PFSK-1 (cell line): ENCODE results near the gene ABCA1.

Source experiments
- FOXP2 ChIP-seq: optimal IDR thresholded peaks from 2 replicates; pipeline ENCODE3; 2011; ENCODE audit warnings: borderline replicate concordance, control low read depth, inconsistent platforms; ENCODE audit not compliant: insufficient read depth; ENCODE audit errors: extremely low read length, extremely low read depth
- POLR2AphosphoS5 ChIP-seq: IDR thresholded peaks from 2 replicates; pipeline ENCODE4 v1.6.1; 2012; ENCODE audit warnings: low read depth, mild to moderate bottlenecking, control low read depth, low read length, moderate library complexity
- REST ChIP-seq, 2 experiments: IDR thresholded peaks; 2 replicates each; pipeline versions ENCODE4 v1.6.1 to v1.8.0; 2011 to 2012; ENCODE audit warnings: low read depth in 2 of 2, low read length in 2 of 2, control low read depth in 1 of 2, inconsistent platforms in 1 of 2, mild to moderate bottlenecking in 1 of 2, moderate library complexity in 1 of 2; ENCODE audit not compliant: insufficient read depth in 1 of 2
- SIN3A ChIP-seq: IDR thresholded peaks from 2 replicates; pipeline ENCODE4 v1.6.1; 2012; ENCODE audit warnings: mild to moderate bottlenecking, low read length, moderate library complexity, borderline replicate concordance; ENCODE audit not compliant: insufficient read depth
- TAF1 ChIP-seq: IDR thresholded peaks from 2 replicates; pipeline ENCODE4 v1.6.1; 2012; ENCODE audit warnings: low read length, control low read depth, borderline replicate concordance; ENCODE audit not compliant: insufficient read depth

ABCA1 gene

GRCh38 chr9:104794070-104794469 lies 133.9 kb downstream of the ABCA1 start:
- TF ChIP-seq POLR2AphosphoS5 (no peak), TAF1 (no peak), SIN3A (no peak), FOXP2 (no peak), REST (IDR thresholded peaks at IDR 0.05; ENCODE audit: insufficient read depth in 1 of 2, low read depth in 2 of 2, low read length in 2 of 2) (no peak)

GRCh38 chr9:104788251-104788650 lies 139.7 kb downstream of the ABCA1 start:
- TF ChIP-seq SIN3A (no peak), TAF1 (no peak), POLR2AphosphoS5 (no peak), FOXP2 (no peak), REST (IDR thresholded peaks at IDR 0.05; ENCODE audit: insufficient read depth in 1 of 2, low read depth in 2 of 2, low read length in 2 of 2) (no peak)

- no peak for TF ChIP-seq POLR2AphosphoS5
Observed at GRCh38 chr9:104787306-104788015, 140.5 kb downstream of the ABCA1 start.

GRCh38 chr9:104786293-104786692 lies 141.7 kb downstream of the ABCA1 start:
- TF ChIP-seq SIN3A (no peak), FOXP2 (no peak), POLR2AphosphoS5 (no peak), REST (IDR thresholded peaks at IDR 0.05; ENCODE audit: insufficient read depth in 1 of 2, low read depth in 2 of 2, low read length in 2 of 2) (no peak), TAF1 (no peak)

- TF ChIP-seq POLR2AphosphoS5 (no peak), TAF1 (no peak), FOXP2 (no peak), SIN3A (no peak), REST (IDR thresholded peaks at IDR 0.05; ENCODE audit: insufficient read depth in 1 of 2, low read depth in 2 of 2, low read length in 2 of 2) (no peak)
Observed at GRCh38 chr9:104784098-104784497, 143.9 kb downstream of the ABCA1 start.
